Retinal pigment epithelial cell (primary cell): Measurements from ENCODE around the gene ZNF683.

Source experiments
- DNase-seq: peaks from one replicate; pipeline ENCODE4 v3.0.0-alpha.2; 2010; ENCODE audit warnings: low read depth
- H3K4me3 ChIP-seq: 2 replicates; pipeline ENCODE4 v1.5.1; 2011; ENCODE audit warnings: mild to moderate bottlenecking, low read length, control low read depth, moderate library complexity
- CTCF ChIP-seq: conservative IDR thresholded peaks from 2 replicates; pipeline ENCODE4 v1.5.1; 2011; ENCODE audit warnings: low read depth, low read length, control low read depth, inconsistent platforms

ZNF683 gene

GRCh38 chr1:26363549-26364448 lies 8.8 kb downstream of the ZNF683 start:
- TF ChIP-seq CTCF: peak; percentile 99
- no peak for DNase-seq
- H3K4me3 ChIP-seq: no peak overlapping the region

GRCh38 chr1:26362331-26362730 lies 10.2 kb downstream of the ZNF683 start:
- DNase-seq: no peak
- no peak overlapping the region for H3K4me3 ChIP-seq
- TF ChIP-seq CTCF: no peak

DNA sequence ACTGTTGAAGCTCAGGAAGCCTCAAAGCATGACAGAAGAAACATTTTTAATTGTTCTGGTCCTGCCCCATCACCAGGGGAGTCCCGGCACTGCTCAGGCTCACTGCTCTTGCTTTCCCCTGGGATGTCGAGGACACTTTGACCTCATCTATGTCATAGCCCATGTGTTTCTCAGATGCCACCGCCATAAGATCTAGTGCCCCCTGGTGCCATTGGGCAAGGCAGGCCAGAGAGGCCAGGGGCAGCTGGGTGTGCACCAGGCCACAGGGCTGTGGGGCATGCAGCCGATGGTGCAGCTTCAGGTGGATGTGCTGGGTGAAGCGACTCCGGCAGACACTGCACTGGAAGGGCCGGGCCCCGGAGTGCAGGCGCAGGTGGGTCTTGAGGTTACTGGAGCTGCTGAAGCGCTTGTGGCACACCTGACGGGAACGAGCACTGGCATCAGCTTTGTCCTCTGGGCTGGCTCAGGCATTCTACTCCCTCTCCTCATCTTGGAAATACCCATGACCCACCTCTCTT lies 10.9 kb downstream of the ZNF683 start:
- no peak for TF ChIP-seq CTCF
- H3K4me3 ChIP-seq: no peak overlapping the region
- no peak for DNase-seq

GRCh38 chr1:26360807-26361604 lies 11.5 kb downstream of the ZNF683 start:
- H3K4me3 ChIP-seq: peak overlapping the region; percentile 34
- TF ChIP-seq CTCF: no peak
- no peak for DNase-seq

- no peak for TF ChIP-seq CTCF
- H3K4me3 ChIP-seq: peak overlapping the region; percentile 34
- no peak for DNase-seq
Measured at GRCh38 chr1:26359981-26360806, 12.4 kb downstream of the ZNF683 start.
